ENCODE measurements around the gene MERTK. TPM values are rescaled to one million over a fixed set of nuclear protein-coding genes. Genes with fewer than 3 reads are reported as not detected.

MERTK gene
- total RNA-seq, 1 donor from 2014 or later, result 5.1 TPM

GRCh38 chr2:111966241-111966640 is 67.8 kb downstream of the MERTK start:
- Histone ChIP-seq H3K9me3 (ENCODE audit: insufficient read depth, low read depth, low read length) (no peaks in the 10 kb centered on the region), H3K79me2 (ENCODE audit: insufficient read depth, low read length) (no peaks in the 10 kb centered on the region), H3K36me3 (ENCODE audit: insufficient read depth, low read length) (no peaks in the 10 kb centered on the region), H3K27ac (ENCODE audit: low read depth, low read length) (no peak overlapping the region), H3K4me1 (ENCODE audit: insufficient read depth, low read length) (no peaks in the 10 kb centered on the region), H3K4me3 (ENCODE audit: insufficient read depth, low read depth, low read length) (no peak overlapping the region), H2AFZ (ENCODE audit: low read depth, low read length) (no peak overlapping the region), H3K9ac (ENCODE audit: low read length) (no peak overlapping the region), H4K20me1 (ENCODE audit: insufficient read depth, low read length) (no peaks in the 10 kb centered on the region), H3K4me2 (ENCODE audit: low read length) (no peak overlapping the region), H3K27me3 (ENCODE audit: insufficient read depth, low read length) (peaks cover 2% of the 10 kb centered on the region)
- Mint-ChIP-seq H3K4me3 (ENCODE audit: unreplicated experiment) (no peak overlapping the region), H3K27ac (ENCODE audit: unreplicated experiment) (no peak overlapping the region), H3K27me3 (ENCODE audit: low read depth, unreplicated experiment) (peaks cover 3% of the 10 kb centered on the region), H3K36me3 (ENCODE audit: low read depth, unreplicated experiment) (peaks cover 11% of the 10 kb centered on the region), H3K4me1 (ENCODE audit: low read depth, unreplicated experiment) (no peaks in the 10 kb centered on the region), H3K9me3 (ENCODE audit: unreplicated experiment) (no peaks in the 10 kb centered on the region)
- FAIRE-seq (no peak), DNase-seq (ENCODE audit: low read depth) (no peak)
- TF ChIP-seq CTCF (IDR thresholded peaks at IDR 0.05; ENCODE audit: insufficient read depth, low read depth, low read length), result no peak

- Mint-ChIP-seq H3K4me3 (ENCODE audit: unreplicated experiment) (no peak overlapping the region), H3K9me3 (ENCODE audit: unreplicated experiment) (no peaks in the 10 kb centered on the region), H3K36me3 (ENCODE audit: low read depth, unreplicated experiment) (peaks cover 11% of the 10 kb centered on the region), H3K27ac (ENCODE audit: unreplicated experiment) (no peak overlapping the region), H3K27me3 (ENCODE audit: low read depth, unreplicated experiment) (peaks cover 3% of the 10 kb centered on the region), H3K4me1 (ENCODE audit: low read depth, unreplicated experiment) (no peaks in the 10 kb centered on the region)
- Histone ChIP-seq H3K36me3 (ENCODE audit: insufficient read depth, low read length) (no peaks in the 10 kb centered on the region), H3K79me2 (ENCODE audit: insufficient read depth, low read length) (no peaks in the 10 kb centered on the region), H3K27ac (ENCODE audit: low read depth, low read length) (no peak overlapping the region), H3K4me1 (ENCODE audit: insufficient read depth, low read length) (no peaks in the 10 kb centered on the region), H4K20me1 (ENCODE audit: insufficient read depth, low read length) (no peaks in the 10 kb centered on the region), H3K9ac (ENCODE audit: low read length) (no peak overlapping the region), H3K27me3 (ENCODE audit: insufficient read depth, low read length) (peaks cover 5% of the 10 kb centered on the region), H2AFZ (ENCODE audit: low read depth, low read length) (no peak overlapping the region), H3K4me3 (ENCODE audit: insufficient read depth, low read depth, low read length) (no peak overlapping the region), H3K4me2 (ENCODE audit: low read length) (no peak overlapping the region), H3K9me3 (ENCODE audit: insufficient read depth, low read depth, low read length) (no peaks in the 10 kb centered on the region)
- no peak for FAIRE-seq
- DNase-seq (ENCODE audit: low read depth), result no peak
- TF ChIP-seq CTCF (IDR thresholded peaks at IDR 0.05; ENCODE audit: insufficient read depth, low read depth, low read length), result no peak
- TF ChIP-seq EZH2 (IDR thresholded peaks at IDR 0.05; ENCODE audit: insufficient read depth, low read length), result no peak
These were observed 68.6 kb downstream of the MERTK start for GRCh38 chr2:111967018-111967417.

GRCh38 chr2:111970453-111970852 is 72.0 kb downstream of the MERTK start:
- FAIRE-seq (no peak), DNase-seq (ENCODE audit: low read depth) (no peak)
- H3K9me3 ChIP-seq (ENCODE audit: insufficient read depth, low read depth, low read length), result no peaks in the 10 kb centered on the region
- H3K27me3 Mint-ChIP-seq (ENCODE audit: low read depth, unreplicated experiment), result peaks cover 3% of the 10 kb centered on the region
- no peak overlapping the region for H3K4me2 ChIP-seq (ENCODE audit: low read length)
- no peak overlapping the region for H3K9ac ChIP-seq (ENCODE audit: low read length)
- H3K79me2 ChIP-seq (ENCODE audit: insufficient read depth, low read length), result no peaks in the 10 kb centered on the region
- H2AFZ ChIP-seq (ENCODE audit: low read depth, low read length), result no peak overlapping the region
- no peak overlapping the region for H3K27ac Mint-ChIP-seq (ENCODE audit: unreplicated experiment)
- H3K36me3 ChIP-seq (ENCODE audit: insufficient read depth, low read length), result no peaks in the 10 kb centered on the region
- H4K20me1 ChIP-seq (ENCODE audit: insufficient read depth, low read length), result no peaks in the 10 kb centered on the region
- no peaks in the 10 kb centered on the region for H3K9me3 Mint-ChIP-seq (ENCODE audit: unreplicated experiment)
- H3K27me3 ChIP-seq (ENCODE audit: insufficient read depth, low read length), result peaks cover 14% of the 10 kb centered on the region
- TF ChIP-seq CTCF (IDR thresholded peaks at IDR 0.05; ENCODE audit: insufficient read depth, low read depth, low read length) (no peak), EZH2 (IDR thresholded peaks at IDR 0.05; ENCODE audit: insufficient read depth, low read length) (no peak)
- no peak overlapping the region for H3K4me3 ChIP-seq (ENCODE audit: insufficient read depth, low read depth, low read length)
- peaks cover 18% of the 10 kb centered on the region for H3K4me1 ChIP-seq (ENCODE audit: insufficient read depth, low read length)
- H3K4me1 Mint-ChIP-seq (ENCODE audit: low read depth, unreplicated experiment), result peaks cover 16% of the 10 kb centered on the region
- H3K4me3 Mint-ChIP-seq (ENCODE audit: unreplicated experiment), result no peak overlapping the region
- H3K27ac ChIP-seq (ENCODE audit: low read depth, low read length), result no peak overlapping the region
- peaks cover 10% of the 10 kb centered on the region for H3K36me3 Mint-ChIP-seq (ENCODE audit: low read depth, unreplicated experiment)

Data from astrocyte (in vitro differentiated cells and primary cell).